Measurements from ENCODE around the gene HLA-DMA.

Gene HLA-DMA

DNA sequence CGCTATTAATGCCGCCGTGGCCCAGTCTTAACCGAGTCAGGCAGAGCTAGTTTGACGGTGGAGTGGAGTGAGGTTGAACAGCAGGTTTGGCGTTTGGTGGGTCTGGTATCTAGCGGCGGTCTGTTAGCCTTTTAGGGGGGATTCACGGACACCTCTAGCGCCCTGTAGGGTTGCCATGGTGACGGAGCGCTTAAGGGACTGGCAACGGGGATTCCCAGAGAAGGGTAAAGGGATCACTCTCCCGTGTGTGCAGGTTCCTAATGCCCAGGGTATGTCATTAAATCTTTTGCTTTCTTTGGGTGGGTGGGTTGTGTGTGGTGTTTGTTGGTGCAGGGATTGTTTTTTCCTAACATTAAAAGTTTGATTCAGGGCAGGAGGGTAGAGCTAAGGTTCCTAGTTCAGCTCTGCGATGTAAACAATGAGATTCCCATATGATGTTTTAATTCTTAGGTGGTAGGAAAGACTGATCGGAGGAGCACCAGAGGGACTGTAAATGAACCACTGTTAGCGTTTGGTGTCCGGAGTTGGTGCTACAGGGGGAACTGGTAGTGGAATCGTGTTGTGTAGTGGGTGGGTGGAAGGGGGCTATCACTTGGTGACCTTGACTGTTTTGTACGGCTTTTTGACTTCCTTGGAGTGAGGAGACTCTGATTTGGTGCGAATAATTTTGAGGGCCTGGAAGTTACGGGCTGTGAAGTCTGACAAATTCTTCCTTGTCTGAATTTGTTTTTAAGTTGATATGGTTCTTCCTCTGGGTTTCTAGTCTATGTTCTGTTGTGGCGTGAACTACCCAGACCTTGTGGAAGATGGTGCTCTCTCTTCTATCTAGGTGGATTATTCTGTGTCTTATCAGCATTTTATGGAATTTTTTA lies 20.5 kb upstream of the HLA-DMA start:
- Histone ChIP-seq H3K9ac (ENCODE audit: low read length) (peak overlapping the region; percentile 88), H3K27me3 (ENCODE audit: control insufficient read depth, insufficient read depth, low read length) (no peaks in the 10 kb centered on the region), H3K4me3 (ENCODE audit: low read length) (peak overlapping the region; percentile 89), H3K4me1 (ENCODE audit: control insufficient read depth, low read depth, low read length) (peaks cover 5% of the 10 kb centered on the region), H3K9me3 (ENCODE audit: control insufficient read depth, low read depth, low read length) (no peaks in the 10 kb centered on the region), H3K36me3 (ENCODE audit: control insufficient read depth, low read depth, low read length) (peaks cover 63% of the 10 kb centered on the region), H3K27ac (ENCODE audit: low read length) (no peak overlapping the region)

DNA sequence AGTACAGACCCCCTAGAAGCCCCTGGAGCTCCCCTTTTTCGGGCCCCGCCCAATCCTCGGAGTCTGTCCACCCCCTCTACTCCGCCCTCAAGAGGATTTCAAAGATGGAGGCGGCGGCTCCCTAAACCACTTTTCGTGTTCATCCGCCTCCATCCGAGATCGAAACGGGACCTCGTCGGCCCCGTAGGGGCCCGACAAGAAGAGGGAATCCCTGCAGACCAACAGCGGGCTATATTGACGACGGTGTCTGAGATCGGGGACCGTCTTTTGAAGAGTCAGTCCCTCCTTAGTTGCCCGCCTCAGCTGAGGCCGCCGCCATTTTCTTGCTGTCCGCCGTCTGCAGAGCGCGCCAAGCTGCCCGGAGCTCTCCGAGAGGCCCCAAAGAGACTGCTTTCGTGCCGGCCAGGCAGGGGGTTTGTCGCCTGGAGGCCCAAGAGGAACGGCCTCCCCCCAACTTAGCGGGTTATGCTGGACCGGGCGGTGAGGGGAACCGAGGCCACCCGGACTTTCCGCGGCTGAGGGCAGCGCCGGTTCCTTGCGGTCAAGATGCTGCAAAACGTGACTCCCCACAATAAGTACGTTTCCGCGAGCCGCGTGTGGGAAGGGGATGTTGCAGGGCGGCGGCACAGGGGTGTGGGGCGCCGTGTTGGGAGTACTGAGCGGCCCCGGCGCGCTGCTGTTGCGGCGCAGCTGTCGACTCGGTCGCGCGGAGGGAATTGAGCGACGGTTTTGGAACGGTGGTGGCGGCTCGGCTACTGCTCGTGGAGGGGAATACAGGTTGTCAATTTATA lies 19.7 kb upstream of the HLA-DMA start:
- Histone ChIP-seq H3K4me3 (ENCODE audit: low read length) (peak overlapping the region; percentile 89), H3K4me1 (ENCODE audit: control insufficient read depth, low read depth, low read length) (peaks cover 5% of the 10 kb centered on the region), H3K9me3 (ENCODE audit: control insufficient read depth, low read depth, low read length) (no peaks in the 10 kb centered on the region), H3K27me3 (ENCODE audit: control insufficient read depth, insufficient read depth, low read length) (no peaks in the 10 kb centered on the region), H3K9ac (ENCODE audit: low read length) (peak overlapping the region; percentile 88), H3K36me3 (ENCODE audit: control insufficient read depth, low read depth, low read length) (peaks cover 54% of the 10 kb centered on the region), H3K27ac (ENCODE audit: low read length) (peak overlapping the region; percentile 46)

DNA sequence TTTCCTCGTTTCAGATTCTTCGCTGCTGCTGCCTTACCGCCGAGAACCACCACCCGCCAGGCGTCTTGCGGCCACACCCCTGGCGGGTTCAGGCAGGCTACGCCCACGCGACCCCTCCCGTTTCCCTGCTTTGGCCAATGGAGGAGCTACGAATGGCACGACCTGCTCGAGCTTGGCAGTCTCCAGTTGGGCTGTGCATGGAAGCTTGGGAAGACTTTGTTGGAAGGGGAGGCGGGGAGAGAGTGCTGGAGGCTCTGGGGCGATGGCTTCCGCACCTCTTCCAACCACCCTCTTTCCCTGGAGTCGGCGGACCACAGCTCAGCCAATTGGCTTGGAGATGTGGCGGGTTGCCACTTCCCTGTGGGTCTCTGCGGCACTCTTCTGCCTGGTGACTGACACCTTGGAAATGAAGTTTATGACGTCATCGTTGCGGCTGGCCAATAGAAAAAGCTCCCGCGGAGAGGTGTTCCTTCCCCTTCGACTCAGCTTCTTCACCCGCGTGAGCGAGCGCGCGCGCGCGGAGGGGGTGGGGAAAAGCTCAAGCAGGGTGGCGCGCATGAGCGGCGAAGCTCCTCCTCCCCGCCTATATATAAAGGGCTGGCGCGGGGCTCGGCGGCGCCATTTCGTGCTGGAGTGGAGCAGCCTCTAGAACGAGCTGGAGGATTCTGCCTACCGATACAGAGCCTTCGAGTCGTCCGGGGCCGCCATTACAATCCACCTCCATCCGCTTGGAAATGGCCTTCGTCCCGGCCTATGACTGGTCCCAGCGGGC lies 18.9 kb upstream of the HLA-DMA start:
- Histone ChIP-seq H3K27me3 (ENCODE audit: control insufficient read depth, insufficient read depth, low read length) (no peaks in the 10 kb centered on the region), H3K4me1 (ENCODE audit: control insufficient read depth, low read depth, low read length) (peaks cover 10% of the 10 kb centered on the region)

DNA sequence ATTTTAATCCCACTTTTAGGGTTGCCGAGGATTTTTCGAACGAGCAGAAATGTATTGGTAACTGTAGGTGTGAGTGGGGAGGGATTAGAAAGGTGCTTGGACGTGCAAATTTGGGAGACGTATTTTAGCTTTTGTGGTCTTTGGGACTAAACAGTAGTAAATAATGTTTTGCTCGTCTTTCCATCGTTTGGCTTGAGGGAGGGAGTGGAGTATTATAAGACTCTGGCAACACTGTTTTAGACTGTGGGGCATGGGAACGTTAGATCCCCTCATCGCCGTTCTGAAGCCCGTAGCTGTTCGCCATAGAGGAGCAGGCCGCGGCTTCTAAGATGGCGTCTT lies 18.3 kb upstream of the HLA-DMA start:
- H3K4me3 ChIP-seq (ENCODE audit: low read length): peak overlapping the region; percentile 89

More for the DNA sequence above, 18.9 kb upstream of the HLA-DMA start:
- Histone ChIP-seq H3K4me3 (ENCODE audit: low read length) (peak overlapping the region; percentile 89), H3K9me3 (ENCODE audit: control insufficient read depth, low read depth, low read length) (no peaks in the 10 kb centered on the region), H3K36me3 (ENCODE audit: control insufficient read depth, low read depth, low read length) (peaks cover 46% of the 10 kb centered on the region), H3K9ac (ENCODE audit: low read length) (peak overlapping the region; percentile 98), H3K27ac (ENCODE audit: low read length) (peak overlapping the region; percentile 99)

DNA sequence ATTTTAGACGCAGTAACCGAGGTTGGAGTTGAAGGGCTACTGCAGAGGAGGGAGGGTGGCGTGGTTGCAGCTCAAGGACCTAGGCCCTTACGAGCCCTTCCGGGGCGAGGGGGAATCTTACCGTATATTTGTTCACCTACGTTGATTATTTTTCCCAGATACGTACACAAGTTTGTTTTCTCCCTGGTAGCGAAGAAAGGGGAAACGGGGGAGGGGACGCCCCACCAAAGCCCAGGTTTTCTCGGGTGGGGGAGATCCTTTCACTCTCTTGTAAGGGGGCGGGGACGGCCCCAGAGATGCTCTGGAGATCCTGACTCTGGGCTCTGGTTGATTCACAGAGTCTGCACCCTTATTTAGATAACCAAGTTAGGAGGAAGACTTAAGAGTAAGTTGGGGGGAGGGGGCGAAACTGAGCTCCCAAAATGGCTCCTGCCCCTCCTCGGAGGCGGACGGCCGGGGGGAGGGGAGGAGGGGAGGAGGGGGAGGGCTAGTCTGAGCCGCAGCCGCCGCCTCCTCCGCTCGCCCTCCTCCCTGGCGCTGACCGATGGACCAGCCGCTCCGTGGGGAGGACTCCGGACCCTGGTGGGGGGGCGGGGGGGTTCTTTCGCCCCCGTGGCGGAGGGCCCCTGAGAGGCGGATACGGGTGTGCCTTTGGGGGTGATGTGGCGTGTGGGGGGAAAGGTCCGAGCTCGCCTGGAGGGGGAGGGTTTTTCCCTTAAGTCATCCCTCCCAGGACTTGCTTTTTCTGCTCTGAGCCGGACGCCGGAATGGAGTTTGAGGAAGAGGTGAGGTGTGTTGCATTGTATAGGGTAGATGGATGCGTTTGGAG lies 17.7 kb upstream of the HLA-DMA start:
- Histone ChIP-seq H3K4me1 (ENCODE audit: control insufficient read depth, low read depth, low read length) (peaks cover 11% of the 10 kb centered on the region), H3K9ac (ENCODE audit: low read length) (peak overlapping the region; percentile 98), H3K9me3 (ENCODE audit: control insufficient read depth, low read depth, low read length) (no peaks in the 10 kb centered on the region), H3K36me3 (ENCODE audit: control insufficient read depth, low read depth, low read length) (peaks cover 35% of the 10 kb centered on the region), H3K27ac (ENCODE audit: low read length) (peak overlapping the region; percentile 100), H3K4me3 (ENCODE audit: low read length) (peak overlapping the region; percentile 89), H3K27me3 (ENCODE audit: control insufficient read depth, insufficient read depth, low read length) (no peaks in the 10 kb centered on the region)

More for the DNA sequence above, 18.3 kb upstream of the HLA-DMA start:
- peaks cover 41% of the 10 kb centered on the region for H3K36me3 ChIP-seq (ENCODE audit: control insufficient read depth, low read depth, low read length)
- no peaks in the 10 kb centered on the region for H3K9me3 ChIP-seq (ENCODE audit: control insufficient read depth, low read depth, low read length)
- H3K9ac ChIP-seq (ENCODE audit: low read length): peak overlapping the region; percentile 98
- H3K27me3 ChIP-seq (ENCODE audit: control insufficient read depth, insufficient read depth, low read length): no peaks in the 10 kb centered on the region
- peaks cover 11% of the 10 kb centered on the region for H3K4me1 ChIP-seq (ENCODE audit: control insufficient read depth, low read depth, low read length)
- peak overlapping the region; percentile 99 for H3K27ac ChIP-seq (ENCODE audit: low read length)

DNA sequence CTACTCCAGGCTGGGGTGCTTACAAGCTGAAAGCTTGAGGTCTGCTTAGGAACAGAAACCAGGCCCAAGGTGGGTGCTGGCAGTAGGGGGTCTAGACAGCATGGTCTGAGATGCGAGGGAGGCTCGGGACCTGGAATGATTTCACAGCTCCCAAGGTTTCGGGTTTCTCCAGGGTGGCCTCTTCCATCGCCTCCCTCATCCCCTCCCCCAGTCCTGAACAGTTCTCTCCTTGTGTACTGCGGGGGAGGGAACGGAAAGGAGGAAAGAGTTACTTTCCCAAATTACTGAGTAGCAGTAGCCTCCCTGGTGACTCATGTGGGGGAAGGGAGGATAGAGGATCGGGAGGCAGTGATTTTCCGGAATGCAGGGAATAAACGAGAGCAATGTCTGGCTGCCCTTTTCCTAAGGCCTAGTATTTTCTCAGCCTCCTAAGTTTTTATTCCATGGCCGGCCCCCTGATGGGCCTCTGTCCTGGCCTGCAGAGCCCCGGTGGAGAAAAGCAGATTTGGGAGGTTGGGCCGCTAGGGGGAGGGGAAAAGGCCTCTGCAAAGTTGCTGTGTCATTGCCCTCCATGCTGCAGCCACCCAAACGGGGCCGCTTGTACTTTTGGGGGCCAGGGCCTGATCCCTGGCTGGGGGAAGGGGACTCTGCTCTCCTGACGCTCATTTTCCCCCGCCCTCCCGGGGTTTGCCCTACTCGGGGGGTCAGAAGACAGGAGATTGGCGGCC lies 17.0 kb upstream of the HLA-DMA start:
- Histone ChIP-seq H3K27ac (ENCODE audit: low read length) (peak overlapping the region; percentile 100), H3K9me3 (ENCODE audit: control insufficient read depth, low read depth, low read length) (no peaks in the 10 kb centered on the region), H3K4me3 (ENCODE audit: low read length) (peak overlapping the region; percentile 89), H3K9ac (ENCODE audit: low read length) (peak overlapping the region; percentile 98), H3K4me1 (ENCODE audit: control insufficient read depth, low read depth, low read length) (peaks cover 11% of the 10 kb centered on the region), H3K36me3 (ENCODE audit: control insufficient read depth, low read depth, low read length) (peaks cover 27% of the 10 kb centered on the region), H3K27me3 (ENCODE audit: control insufficient read depth, insufficient read depth, low read length) (no peaks in the 10 kb centered on the region)

DNA sequence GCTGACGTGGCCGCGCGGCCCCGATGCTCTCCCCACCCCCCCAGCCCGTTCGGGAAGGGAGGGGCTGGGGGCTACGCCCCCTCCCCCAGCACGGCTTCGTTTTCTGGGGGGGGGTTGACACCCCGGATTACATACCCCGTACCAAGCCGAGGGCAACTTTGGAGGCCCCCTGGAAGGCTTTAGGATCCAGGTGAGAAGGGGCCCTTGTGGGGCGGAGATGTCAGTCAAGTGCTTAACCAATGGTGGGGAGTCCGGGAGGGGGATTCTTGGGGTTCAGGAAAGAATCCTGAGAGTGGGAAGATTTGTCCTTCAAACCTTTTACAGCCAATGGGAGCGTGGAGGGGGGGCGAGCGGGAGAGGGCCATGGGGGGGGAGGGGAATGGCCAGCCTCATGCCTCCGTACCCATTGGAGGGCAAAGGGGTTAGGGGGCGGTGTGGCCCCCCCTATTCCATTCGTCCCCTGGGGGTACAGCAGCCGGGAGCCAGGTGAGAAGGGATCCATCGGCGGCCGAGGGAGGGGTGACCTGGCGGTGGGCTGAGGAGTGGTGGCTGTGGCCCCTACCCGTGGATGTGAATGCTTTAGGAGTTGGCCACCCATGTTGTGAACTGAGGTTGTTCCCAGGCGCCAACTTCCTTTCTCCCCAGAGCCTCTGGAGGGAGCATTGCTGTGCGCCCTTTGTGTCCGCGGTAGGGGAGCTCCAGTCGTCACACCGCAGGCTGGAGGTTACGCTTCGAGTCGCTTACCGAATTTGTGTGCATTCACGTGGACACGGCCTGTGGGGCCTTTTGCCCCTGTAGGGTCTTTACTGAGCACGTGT lies 16.2 kb upstream of the HLA-DMA start:
- H3K27ac ChIP-seq (ENCODE audit: low read length): peak overlapping the region; percentile 100
- peak overlapping the region; percentile 89 for H3K4me3 ChIP-seq (ENCODE audit: low read length)
- peaks cover 19% of the 10 kb centered on the region for H3K36me3 ChIP-seq (ENCODE audit: control insufficient read depth, low read depth, low read length)
- H3K27me3 ChIP-seq (ENCODE audit: control insufficient read depth, insufficient read depth, low read length): no peaks in the 10 kb centered on the region
- no peaks in the 10 kb centered on the region for H3K9me3 ChIP-seq (ENCODE audit: control insufficient read depth, low read depth, low read length)
- peaks cover 6% of the 10 kb centered on the region for H3K4me1 ChIP-seq (ENCODE audit: control insufficient read depth, low read depth, low read length)
- peak overlapping the region; percentile 98 for H3K9ac ChIP-seq (ENCODE audit: low read length)

DNA sequence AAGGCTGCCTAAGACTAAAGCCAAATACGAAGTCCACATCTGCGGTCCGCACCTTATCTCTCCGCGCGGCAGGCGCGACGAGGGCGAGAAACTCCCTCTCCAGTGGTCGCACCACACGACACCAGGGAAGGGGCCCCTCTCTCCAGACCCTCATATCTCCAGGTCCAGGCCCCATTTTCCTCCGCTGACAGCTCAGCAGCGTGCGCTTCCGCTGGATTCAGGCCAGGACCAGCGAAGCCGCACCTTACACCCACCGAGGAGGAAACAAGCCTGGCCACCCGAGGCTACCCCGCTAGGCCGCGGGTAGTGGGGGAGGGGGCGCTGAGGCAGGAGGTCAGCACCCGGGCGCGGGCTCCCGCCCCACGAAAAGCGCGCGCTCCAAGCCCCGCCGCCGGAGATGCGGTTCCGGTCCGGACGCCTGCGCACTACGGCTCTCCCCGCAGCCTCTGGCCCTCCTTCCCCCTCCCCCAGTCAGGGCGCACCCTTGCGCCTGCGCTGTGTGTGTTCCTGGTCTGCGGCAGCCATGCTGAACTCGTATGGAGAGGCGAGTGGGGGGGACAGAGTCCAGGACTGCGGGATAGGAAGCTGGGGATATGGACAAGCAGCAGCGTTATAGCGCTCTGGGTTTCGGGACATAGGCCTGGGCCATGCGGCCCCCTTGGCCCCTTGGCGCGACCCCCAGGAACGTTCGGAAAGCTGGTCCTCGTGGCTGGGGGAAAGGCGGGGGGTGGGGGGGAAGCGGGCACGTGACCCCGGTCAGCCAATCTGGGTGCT lies 15.4 kb upstream of the HLA-DMA start, which contains the start of gene BRD2:
BRD2 (plus strand) TSS at position 502 of the 774 bp plus-strand sequence. CDS start 4,305 bp downstream, outside the sequence.
- H3K27ac ChIP-seq (ENCODE audit: low read length): peak within 1 kb of the TSS; percentile 100
- peak within 1 kb of the TSS; percentile 89 for H3K4me3 ChIP-seq (ENCODE audit: low read length)
- H3K4me1 ChIP-seq (ENCODE audit: control insufficient read depth, low read depth, low read length): peaks cover 6% of the 10 kb centered on the region
- H3K9me3 ChIP-seq (ENCODE audit: control insufficient read depth, low read depth, low read length): no peaks in the 10 kb centered on the region
- H3K9ac ChIP-seq (ENCODE audit: low read length): peak within 1 kb of the TSS; percentile 98
- H3K36me3 ChIP-seq (ENCODE audit: control insufficient read depth, low read depth, low read length): peaks cover 12% of the 10 kb centered on the region
- H3K27me3 ChIP-seq (ENCODE audit: control insufficient read depth, insufficient read depth, low read length): no peaks in the 10 kb centered on the region
